Fibroblast of pulmonary artery (primary cell): ENCODE data around the gene CACNA2D3.
"Not testable (repeated sequence)": the region's sequence is repeated elsewhere in the genome, so short reads cannot be mapped to it uniquely, and the experiment has no call there.

Source experiments
- DNase-seq: peaks from one replicate; pipeline ENCODE4 v3.0.0-alpha.2; 2010; ENCODE audit warnings: low read depth
- H3K4me3 ChIP-seq: replicated peaks from 2 replicates; pipeline ENCODE4 v1.5.1; 2011; ENCODE audit warnings: low read depth, mild to moderate bottlenecking, control low read depth, low read length, moderate library complexity
- CTCF ChIP-seq: IDR thresholded peaks from 2 replicates; pipeline ENCODE4 v1.5.1; 2011; ENCODE audit warnings: mild to moderate bottlenecking, control low read depth, low read length, inconsistent platforms; ENCODE audit errors: missing control alignments

The CACNA2D3 gene

DNA sequence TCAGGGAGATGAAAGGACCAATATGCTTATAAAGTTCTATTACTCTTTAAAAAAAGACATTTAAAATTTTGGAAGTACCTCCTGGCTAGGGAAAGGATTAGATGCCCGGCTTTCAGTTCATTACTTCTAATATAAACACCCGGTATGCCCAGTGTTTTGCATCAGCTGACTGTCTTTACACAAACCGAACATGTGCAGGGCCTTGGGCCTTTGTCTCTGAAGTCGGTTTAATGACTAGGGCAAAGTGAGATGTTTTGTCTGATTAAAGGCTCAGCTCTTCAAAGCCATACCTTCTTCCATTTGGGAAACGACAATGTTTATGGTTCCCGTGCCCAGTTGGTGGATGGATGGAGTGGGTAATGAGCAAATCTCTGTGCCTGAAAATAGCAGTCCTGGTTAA is 984.8 kb downstream of the CACNA2D3 start:
- H3K4me3 ChIP-seq = no peak overlapping the region
- no peak for DNase-seq
- no peak for TF ChIP-seq CTCF

DNA sequence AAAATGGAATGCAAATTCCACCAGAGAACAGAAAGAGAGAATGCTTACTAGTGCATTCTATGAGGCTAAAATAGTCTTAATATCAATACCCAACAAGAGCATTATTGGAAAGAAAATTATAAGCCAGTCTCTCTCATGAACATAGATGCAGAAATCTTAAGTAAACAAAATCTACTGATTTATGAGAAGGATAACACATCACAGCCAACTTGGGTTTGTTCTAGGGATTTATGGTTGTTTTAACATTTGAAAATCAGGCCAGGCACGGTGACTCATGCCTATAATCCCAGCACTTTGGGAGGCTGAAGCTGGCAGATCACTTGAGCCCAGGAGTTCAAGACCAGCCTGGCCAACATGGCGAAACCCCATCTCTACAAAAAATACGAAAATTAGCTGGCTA is 989.6 kb downstream of the CACNA2D3 start:
- not testable (repeated sequence) for DNase-seq, H3K4me3 ChIP-seq

GRCh38 chr3:55118451-55118850 is 996.1 kb downstream of the CACNA2D3 start:
- TF ChIP-seq CTCF = no peak
- no peak for DNase-seq
- H3K4me3 ChIP-seq = no peak overlapping the region

GRCh38 chr3:55119268-55119667 is 996.9 kb downstream of the CACNA2D3 start:
- no peak for TF ChIP-seq CTCF
- DNase-seq = no peak
- no peak overlapping the region for H3K4me3 ChIP-seq

GRCh38 chr3:55122312-55122711 is 1000.0 kb downstream of the CACNA2D3 start:
- TF ChIP-seq CTCF = no peak
- no peak overlapping the region for H3K4me3 ChIP-seq
- DNase-seq = no peak
